ENCODE measurements around the gene EXOC7. TPM values are rescaled to one million over a fixed set of nuclear protein-coding genes. Genes with fewer than 3 reads are reported as not detected.

The EXOC7 gene
- total RNA-seq, 4 donors from 2014 or later, result 88.0 to 143 (median 105) TPM

DNA sequence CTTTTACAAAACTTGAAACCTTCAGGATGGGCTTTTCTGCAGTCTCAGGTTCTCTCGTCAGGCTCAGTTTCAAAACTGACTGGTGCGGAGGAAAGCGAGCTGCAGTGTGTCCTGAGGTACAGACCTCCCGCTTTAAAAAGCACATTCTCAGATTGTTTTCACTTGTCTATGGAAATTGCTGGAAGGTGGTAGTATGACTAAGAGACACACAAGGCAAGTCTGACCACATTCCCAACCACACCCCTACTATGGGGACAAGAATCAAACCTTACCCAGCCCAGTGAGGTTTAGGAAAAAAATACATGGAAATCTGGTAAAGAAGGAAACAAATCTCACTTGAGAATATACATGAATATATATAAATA is 49.5 kb downstream of the EXOC7 start:
- peak overlapping the region in 3 of 4 donors; percentile 24 to 33 (median 33) for H3K27ac ChIP-seq
- intact Hi-C loops (cut with DNase I; ENCODE audit: low total_unique reads), result no loop called here
- no peak for DNase-seq
- TF ChIP-seq EP300 (IDR thresholded peaks at IDR 0.05; ENCODE audit: low read depth), result no peak
- TF ChIP-seq, protein P1, sequence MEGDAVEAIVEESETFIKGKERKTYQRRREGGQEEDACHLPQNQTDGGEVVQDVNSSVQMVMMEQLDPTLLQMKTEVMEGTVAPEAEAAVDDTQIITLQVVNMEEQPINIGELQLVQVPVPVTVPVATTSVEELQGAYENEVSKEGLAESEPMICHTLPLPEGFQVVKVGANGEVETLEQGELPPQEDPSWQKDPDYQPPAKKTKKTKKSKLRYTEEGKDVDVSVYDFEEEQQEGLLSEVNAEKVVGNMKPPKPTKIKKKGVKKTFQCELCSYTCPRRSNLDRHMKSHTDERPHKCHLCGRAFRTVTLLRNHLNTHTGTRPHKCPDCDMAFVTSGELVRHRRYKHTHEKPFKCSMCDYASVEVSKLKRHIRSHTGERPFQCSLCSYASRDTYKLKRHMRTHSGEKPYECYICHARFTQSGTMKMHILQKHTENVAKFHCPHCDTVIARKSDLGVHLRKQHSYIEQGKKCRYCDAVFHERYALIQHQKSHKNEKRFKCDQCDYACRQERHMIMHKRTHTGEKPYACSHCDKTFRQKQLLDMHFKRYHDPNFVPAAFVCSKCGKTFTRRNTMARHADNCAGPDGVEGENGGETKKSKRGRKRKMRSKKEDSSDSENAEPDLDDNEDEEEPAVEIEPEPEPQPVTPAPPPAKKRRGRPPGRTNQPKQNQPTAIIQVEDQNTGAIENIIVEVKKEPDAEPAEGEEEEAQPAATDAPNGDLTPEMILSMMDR (IDR thresholded peaks at IDR 0.05), result no peak
- no peak for TF ChIP-seq POLR2A (IDR thresholded peaks at IDR 0.05)
- TF ChIP-seq POLR2AphosphoS5 (IDR thresholded peaks at IDR 0.05), result no peak
- in situ Hi-C loops (cut with MboI; ENCODE audit: low pct_ligation_motif_present in 1 of 4, low pct_unique_long_range_greater_than_20kb in 1 of 4, low sequenced_read_pairs in 3 of 4), result no loop called here
- H3K9me3 ChIP-seq, result no peaks in the 10 kb centered on the region
- H3K4me1 ChIP-seq, result peaks cover 0 to 34% (median 12%) of the 10 kb centered on the region in 4 donors
- no peaks in the 10 kb centered on the region for H3K27me3 ChIP-seq
- peaks cover 0 to 49% (median 24%) of the 10 kb centered on the region in 4 donors for H3K36me3 ChIP-seq
- 88 to 100% methylated on average over 2 to 4 of the region's 4 CpGs for WGBS, 2 donors (ENCODE audit: low coverage in 1 of 2)
- H3K4me3 ChIP-seq, result no peak overlapping the region

DNA sequence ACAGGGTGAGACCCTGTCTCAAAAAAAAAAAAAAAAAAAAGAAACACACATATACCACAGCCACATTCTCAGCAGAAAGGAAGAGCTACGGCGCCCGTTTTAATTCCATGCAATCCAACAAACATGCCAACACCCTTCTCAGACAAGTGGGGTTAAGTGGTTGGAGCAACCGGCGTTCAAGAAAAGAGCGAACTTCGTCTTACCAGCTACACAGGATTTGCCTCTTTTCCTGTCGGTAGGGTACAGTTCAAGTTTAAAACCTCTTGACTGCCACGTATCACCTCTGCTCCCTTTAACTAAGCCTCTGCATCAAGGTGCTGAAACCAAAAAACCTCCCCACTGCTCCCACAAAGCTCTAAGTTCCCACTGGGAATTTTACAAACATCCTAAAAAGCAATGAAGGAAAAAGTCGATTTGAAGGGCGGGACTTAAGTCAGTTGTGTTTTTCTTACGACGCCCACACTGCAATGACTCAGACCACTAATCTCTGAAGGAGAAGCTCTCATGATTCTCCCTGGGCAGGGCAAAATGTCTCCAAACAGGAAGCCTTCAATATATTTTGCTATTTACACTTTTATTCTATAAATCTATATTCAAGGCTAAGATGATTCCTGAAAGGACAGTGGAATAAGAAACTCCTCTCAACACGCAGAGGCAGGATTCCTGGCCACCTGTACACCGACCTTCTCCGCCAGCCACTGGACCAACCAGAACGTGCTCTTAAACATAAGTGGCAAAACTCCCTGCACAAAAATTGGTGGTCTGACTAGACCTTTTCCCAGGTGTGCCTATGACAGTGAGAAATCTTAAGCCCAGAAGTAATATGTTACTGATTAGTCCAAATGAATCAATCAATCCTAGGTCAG is 50.1 kb downstream of the EXOC7 start:
- 81 to 90% methylated on average over 16 to 17 of the region's 17 CpGs for WGBS, 2 donors (ENCODE audit: low coverage in 1 of 2)
- H3K4me3 ChIP-seq, result no peak overlapping the region
- in situ Hi-C loops (cut with MboI; ENCODE audit: low pct_ligation_motif_present in 1 of 4, low pct_unique_long_range_greater_than_20kb in 1 of 4, low sequenced_read_pairs in 3 of 4), result no loop called here
- TF ChIP-seq EP300 (IDR thresholded peaks at IDR 0.05; ENCODE audit: low read depth) (no peak), POLR2A (IDR thresholded peaks at IDR 0.05) (no peak), POLR2AphosphoS5 (IDR thresholded peaks at IDR 0.05) (no peak)
- TF ChIP-seq, protein P1 (IDR thresholded peaks at IDR 0.05), result no peak
- peak overlapping the region; percentile 13 to 33 (median 28) for H3K27ac ChIP-seq
- peaks cover 0 to 34% (median 12%) of the 10 kb centered on the region in 4 donors for H3K4me1 ChIP-seq
- H3K36me3 ChIP-seq, result peaks cover 0 to 48% (median 22%) of the 10 kb centered on the region in 4 donors
- intact Hi-C loops (cut with DNase I; ENCODE audit: low total_unique reads), result no loop called here
- no peaks in the 10 kb centered on the region for H3K27me3 ChIP-seq
- H3K9me3 ChIP-seq, result no peaks in the 10 kb centered on the region
- no peak for DNase-seq

DNA sequence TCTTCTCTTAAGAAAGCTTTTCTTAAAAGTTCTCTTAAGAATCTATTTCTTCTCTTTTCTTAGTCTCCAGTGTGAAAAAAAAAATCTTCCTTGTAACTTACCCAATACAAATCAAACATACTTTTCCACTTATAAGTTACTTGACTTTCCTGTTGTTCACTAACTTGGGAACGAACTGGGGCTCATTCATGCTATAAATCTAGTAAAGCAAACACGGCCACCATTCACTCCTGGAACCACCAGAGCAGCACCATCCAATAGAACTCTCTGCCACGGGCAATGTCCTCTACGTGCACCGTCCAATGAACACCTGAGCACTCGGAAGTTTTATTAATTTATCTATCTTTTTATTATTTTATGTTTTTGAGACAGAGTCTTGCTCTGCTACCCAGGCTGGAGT is 52.0 kb downstream of the EXOC7 start:
- TF ChIP-seq, protein P1 (IDR thresholded peaks at IDR 0.05), result no peak
- TF ChIP-seq EP300 (IDR thresholded peaks at IDR 0.05; ENCODE audit: low read depth) (no peak), POLR2AphosphoS5 (IDR thresholded peaks at IDR 0.05) (no peak), POLR2A (IDR thresholded peaks at IDR 0.05) (no peak)
- Histone ChIP-seq H3K4me1 (peaks cover 0 to 34% (median 12%) of the 10 kb centered on the region in 4 donors), H3K36me3 (peaks cover 0 to 46% (median 22%) of the 10 kb centered on the region in 4 donors), H3K27me3 (no peaks in the 10 kb centered on the region), H3K9me3 (no peaks in the 10 kb centered on the region), H3K27ac (peak overlapping the region; percentile 45 to 57 (median 54)), H3K4me3 (no peak overlapping the region)
- intact Hi-C loops (cut with DNase I; ENCODE audit: low total_unique reads) (no loop called here), in situ Hi-C loops (cut with MboI; ENCODE audit: low pct_ligation_motif_present in 1 of 4, low pct_unique_long_range_greater_than_20kb in 1 of 4, low sequenced_read_pairs in 3 of 4) (no loop called here)
- 59 to 70% methylated on average over 5 to 6 of the region's 6 CpGs for WGBS, 2 donors (ENCODE audit: low coverage in 1 of 2)
- no peak for DNase-seq

DNA sequence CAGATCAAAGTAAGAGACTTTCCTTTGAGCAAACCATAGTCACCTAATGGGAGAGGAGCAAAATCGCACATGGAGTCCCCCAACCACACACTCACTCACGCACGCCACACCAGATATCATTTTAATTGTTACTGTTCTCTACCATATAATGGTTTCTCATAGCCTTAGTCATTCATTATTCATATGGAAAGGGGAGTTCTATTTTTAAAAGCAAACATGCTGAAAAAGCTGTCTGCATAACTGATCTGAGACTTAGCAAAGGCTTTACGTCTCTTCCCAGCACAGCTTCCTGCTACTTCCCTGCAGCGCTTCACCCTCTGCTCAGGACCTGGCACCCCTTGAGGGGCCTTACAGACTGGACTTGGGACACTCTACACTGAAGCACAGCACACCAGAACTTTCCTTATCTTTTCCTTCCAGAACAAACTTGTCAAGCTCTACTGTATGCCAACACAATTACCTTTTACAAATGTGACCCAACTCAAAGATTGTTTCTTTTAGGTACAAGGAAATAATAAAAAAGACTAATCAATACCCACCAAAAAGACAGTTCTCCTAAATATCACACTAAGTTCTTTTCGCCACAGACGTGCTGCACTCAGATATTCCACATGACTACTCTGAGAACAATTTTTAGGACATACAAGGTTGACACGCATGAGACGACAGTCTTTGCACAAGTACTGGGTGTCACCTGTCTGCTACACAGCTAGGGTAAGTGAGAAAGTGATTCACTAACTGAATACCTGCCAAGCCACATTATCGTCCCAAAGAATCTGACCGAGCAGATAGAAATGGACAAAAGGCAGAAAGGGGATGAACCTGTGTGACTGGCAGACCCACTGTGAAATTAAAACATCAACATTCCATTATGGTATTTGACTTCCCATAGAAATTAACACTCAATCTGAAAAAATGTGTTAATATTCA is 52.8 kb downstream of the EXOC7 start:
- no peak for DNase-seq

More for the DNA sequence above, 52.8 kb downstream of the EXOC7 start:
- 72 to 86% methylated on average over 10 to 11 of the region's 11 CpGs for WGBS, 2 donors (ENCODE audit: low coverage in 1 of 2)
- H3K4me3 ChIP-seq, result no peak overlapping the region
- H3K4me1 ChIP-seq, result peaks cover 0 to 34% (median 12%) of the 10 kb centered on the region in 4 donors
- H3K36me3 ChIP-seq, result peaks cover 0 to 48% (median 22%) of the 10 kb centered on the region in 4 donors
- TF ChIP-seq POLR2AphosphoS5 (IDR thresholded peaks at IDR 0.05) (no peak), EP300 (IDR thresholded peaks at IDR 0.05; ENCODE audit: low read depth) (no peak), POLR2A (IDR thresholded peaks at IDR 0.05) (no peak)
- TF ChIP-seq, protein P1 (IDR thresholded peaks at IDR 0.05), result no peak
- in situ Hi-C loops (cut with MboI; ENCODE audit: low pct_ligation_motif_present in 1 of 4, low pct_unique_long_range_greater_than_20kb in 1 of 4, low sequenced_read_pairs in 3 of 4), result no loop called here
- peak overlapping the region; percentile 45 to 57 (median 54) for H3K27ac ChIP-seq
- H3K27me3 ChIP-seq, result no peaks in the 10 kb centered on the region
- intact Hi-C loops (cut with DNase I; ENCODE audit: low total_unique reads), result no loop called here
- H3K9me3 ChIP-seq, result no peaks in the 10 kb centered on the region
